Colonic mucosa (tissue), 4 donors: Measurements from ENCODE around the gene HHATL. TPM values are rescaled to one million over a fixed set of nuclear protein-coding genes. Genes with fewer than 3 reads are reported as not detected.

Source experiments
- DNase-seq: peaks from one replicate; pipeline ENCODE4 v3.0.0-alpha.2; 2020
- H3K27ac ChIP-seq: fragments of 200-600 bp; one replicate; pipeline ENCODE4 v1.8.0; 2021
- H3K27me3 ChIP-seq: fragments of 200-600 bp; one replicate; pipeline ENCODE4 v1.8.0; 2021
- H3K36me3 ChIP-seq: fragments of 200-600 bp; one replicate; pipeline ENCODE4 v1.8.0; 2021
- H3K4me1 ChIP-seq: fragments of 200-600 bp; one replicate; pipeline ENCODE4 v1.8.0; 2021; ENCODE audit warnings: mild to moderate bottlenecking
- H3K4me3 ChIP-seq: fragments of 200-600 bp; one replicate; pipeline ENCODE4 v1.8.0; 2021
- H3K9ac ChIP-seq, 2 donors: one replicate each; pipeline ENCODE4 v1.7.0; 2013; ENCODE audit warnings: control low read depth in 2 of 2, low read depth in 2 of 2, low read length in 2 of 2
- H3K9me3 ChIP-seq: fragments of 200-600 bp; one replicate; pipeline ENCODE4 v1.8.0; 2021
- CTCF ChIP-seq: fragments of 200-600 bp; IDR thresholded peaks from one replicate; pipeline ENCODE4 v1.8.0; 2022; ENCODE audit warnings: antibody characterized with exemption, mild to moderate bottlenecking
- intact Hi-C: fragments of 100-400 bp; cut with DNase I; formaldehyde crosslinking; loops from one replicate; pipeline ENCODE4 v1.14.1; 2022
- total RNA-seq, 2 donors: library from RNA; stranded (reverse); fragmentation: NEBNext Ultra II Directional in 1 of 2; extraction: Animal tissue kit (Norgen Biotek cat#: 25700) in 1 of 2; gene quantifications; one replicate each; pipeline ENCODE4 v1.2.1, GENCODE V29; 2021
- donor health status: healthy.
- donor health status: DM: no; HTN: no; CAD: no.
- donor health status: DM: no; HTN: no; CAD: no.

HHATL gene
- total RNA-seq, 2 donors from 2014 or later, result 0.50 to 1.2 TPM

DNA sequence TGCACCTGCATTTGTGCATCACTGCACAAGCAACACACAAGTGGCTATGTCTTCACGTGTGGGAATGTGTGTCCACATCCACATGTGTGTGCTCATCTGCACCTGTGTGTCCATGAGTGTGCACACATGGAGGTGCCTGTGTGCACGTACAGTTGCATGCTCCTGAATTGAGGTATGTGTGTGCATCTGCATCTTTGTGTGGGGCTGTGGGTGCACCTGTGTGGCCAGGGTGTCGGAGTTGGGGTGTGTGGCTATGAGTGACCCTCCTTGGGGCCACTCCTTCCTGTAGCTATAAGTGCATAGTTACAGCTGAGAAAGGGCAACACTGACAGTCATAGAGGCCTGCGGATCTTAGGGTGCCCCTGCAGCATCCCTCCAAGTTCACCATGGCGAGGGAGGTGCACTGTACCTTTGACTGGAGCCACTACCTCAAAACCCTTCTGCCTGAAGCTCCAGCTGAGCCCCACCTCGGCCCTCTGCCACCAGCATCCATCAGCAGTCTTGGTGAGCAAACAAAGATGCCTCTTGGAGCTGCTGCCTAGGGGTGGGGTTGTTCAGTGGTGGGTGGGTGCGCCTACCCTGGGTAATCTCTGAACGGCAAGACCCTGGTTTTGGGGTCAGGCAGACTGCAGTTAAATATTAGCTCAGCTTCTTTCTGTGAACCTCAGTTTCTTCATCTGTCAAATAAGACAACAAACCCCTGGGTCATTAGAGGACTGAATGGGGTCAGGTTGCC is 5.2 kb upstream of the HHATL start:
- H3K4me3 ChIP-seq, result no peak overlapping the region
- H3K27me3 ChIP-seq, result no peaks in the 10 kb centered on the region
- intact Hi-C loops, result no loop called here
- no peak overlapping the region for H3K9ac ChIP-seq
- DNase-seq, result no peak
- no peaks in the 10 kb centered on the region for H3K9me3 ChIP-seq
- no peak for TF ChIP-seq CTCF
- H3K4me1 ChIP-seq, result no peaks in the 10 kb centered on the region
- no peaks in the 10 kb centered on the region for H3K36me3 ChIP-seq
- no peak overlapping the region for H3K27ac ChIP-seq

DNA sequence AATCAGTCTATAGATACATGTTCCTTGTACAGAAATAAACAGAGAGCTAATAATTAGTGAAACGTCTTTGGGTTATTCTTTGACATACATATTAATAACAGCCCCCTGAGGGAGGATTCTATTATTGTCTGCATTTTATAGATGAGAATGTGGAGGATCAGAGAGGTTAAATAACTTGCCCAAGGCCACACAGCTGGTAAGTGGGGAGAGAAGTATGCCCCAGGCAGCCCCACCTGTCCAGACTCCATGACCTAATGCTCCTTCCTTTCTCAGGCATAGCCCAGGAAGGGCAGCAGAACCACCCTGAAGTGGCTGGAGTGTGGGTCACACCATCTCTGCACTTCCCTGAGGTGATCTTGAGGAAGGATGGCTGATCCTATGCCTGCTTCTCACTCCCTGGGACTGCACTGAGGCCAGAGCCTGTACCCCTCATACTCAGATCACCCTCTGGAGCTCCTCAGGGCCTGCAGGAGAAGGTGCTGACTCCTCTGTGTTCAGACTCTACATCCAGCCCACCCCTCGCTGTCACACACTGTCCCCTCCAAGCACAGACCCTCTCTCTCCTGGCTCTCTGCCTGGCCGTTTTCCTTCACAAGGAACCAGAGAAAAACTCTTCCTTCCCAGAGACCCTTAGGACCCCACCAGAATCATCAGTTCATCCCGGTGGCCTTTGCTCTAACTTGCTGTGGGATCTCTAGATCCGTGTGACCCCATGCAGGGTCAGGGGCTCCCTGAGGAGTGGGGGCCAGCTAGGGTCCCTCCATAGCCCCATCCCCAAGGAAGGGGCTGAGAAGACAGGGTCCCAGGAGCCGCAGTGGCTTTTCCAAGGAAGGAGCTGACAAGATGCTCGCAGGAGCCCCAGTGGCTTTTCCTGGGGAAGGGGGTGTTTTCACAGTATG is 4.4 kb upstream of the HHATL start:
- TF ChIP-seq CTCF, result no peak
- no peaks in the 10 kb centered on the region for H3K9me3 ChIP-seq
- H3K36me3 ChIP-seq, result no peaks in the 10 kb centered on the region
- H3K27ac ChIP-seq, result no peak overlapping the region
- DNase-seq, result no peak
- intact Hi-C loops, result no loop called here
- no peak overlapping the region for H3K9ac ChIP-seq
- no peaks in the 10 kb centered on the region for H3K27me3 ChIP-seq
- no peaks in the 10 kb centered on the region for H3K4me1 ChIP-seq
- no peak overlapping the region for H3K4me3 ChIP-seq

DNA sequence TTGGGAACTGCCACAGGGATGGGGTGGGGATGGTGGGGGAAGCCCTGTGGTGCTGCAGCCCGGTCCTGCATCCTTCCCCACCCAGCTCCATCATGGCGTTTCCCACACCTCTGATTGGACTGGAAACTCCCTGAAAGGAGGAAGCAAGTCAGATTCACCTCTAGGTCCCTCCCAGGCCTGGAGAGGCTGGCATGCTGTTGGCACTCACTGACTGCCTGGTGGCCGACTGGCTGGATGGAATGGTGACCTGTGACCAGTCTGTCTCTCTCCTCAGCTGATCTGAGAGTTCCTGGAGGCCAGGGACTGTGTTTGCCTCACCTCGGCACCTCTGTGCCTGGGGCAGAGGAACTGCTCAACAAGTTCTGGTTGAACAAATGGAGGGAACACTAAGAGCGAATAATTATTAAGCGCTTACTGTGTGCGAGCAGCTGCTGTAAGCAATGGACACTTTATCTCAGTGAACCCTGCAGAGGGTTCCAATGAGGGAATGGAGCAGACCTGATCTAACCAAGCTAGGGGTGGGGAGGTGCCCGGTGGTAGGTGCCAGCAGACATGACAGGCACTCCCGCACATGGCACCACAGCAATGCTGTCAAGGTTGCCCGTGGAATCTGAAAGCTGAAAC is 3.5 kb upstream of the HHATL start:
- Histone ChIP-seq H3K4me3 (no peak overlapping the region), H3K36me3 (no peaks in the 10 kb centered on the region), H3K4me1 (no peaks in the 10 kb centered on the region), H3K9me3 (no peaks in the 10 kb centered on the region), H3K27me3 (no peaks in the 10 kb centered on the region), H3K27ac (no peak overlapping the region), H3K9ac (no peak overlapping the region)
- no peak for TF ChIP-seq CTCF
- intact Hi-C loops, result no loop called here
- DNase-seq, result no peak

DNA sequence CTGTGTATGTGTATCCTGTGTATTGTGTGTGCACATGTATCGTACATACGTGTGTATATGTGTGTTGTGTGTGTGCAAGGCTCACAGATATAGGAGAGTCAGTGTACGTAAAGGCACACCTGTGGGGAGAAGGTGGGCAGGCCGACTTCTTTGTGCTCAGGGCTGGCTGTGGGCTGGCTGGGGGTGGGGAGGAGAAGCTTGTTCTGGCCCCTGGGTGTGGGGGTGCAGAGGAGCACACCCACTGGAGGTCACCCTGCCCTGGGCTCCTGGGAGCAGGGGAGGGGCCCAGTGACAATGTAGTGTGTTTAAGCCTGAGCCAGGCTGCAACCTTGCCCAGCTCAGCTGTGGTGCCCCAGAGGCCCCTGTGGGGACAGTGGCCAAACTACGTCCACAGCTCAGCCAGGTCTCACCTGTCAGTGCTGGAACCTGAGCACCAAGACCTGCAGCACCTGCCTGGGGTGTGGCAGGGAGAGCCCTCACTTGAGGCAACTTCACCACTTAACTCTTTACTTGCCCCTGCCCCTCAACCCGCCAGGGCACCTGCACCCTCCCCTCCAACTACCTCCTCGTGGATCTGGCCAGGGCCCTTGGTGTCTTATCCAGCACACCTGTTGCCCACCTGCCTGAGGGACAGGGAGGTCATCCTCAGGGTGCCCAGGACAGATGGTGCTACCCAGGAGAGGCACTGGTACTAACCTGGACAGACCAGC is 2.6 kb upstream of the HHATL start:
- intact Hi-C loops, result no loop called here
- Histone ChIP-seq H3K27me3 (no peaks in the 10 kb centered on the region), H3K4me1 (no peaks in the 10 kb centered on the region), H3K4me3 (no peak overlapping the region), H3K36me3 (no peaks in the 10 kb centered on the region), H3K27ac (no peak overlapping the region), H3K9ac (no peak overlapping the region), H3K9me3 (no peaks in the 10 kb centered on the region)
- no peak for DNase-seq
- no peak for TF ChIP-seq CTCF

- no peak for DNase-seq
- H3K9me3 ChIP-seq, result no peaks in the 10 kb centered on the region
- TF ChIP-seq CTCF, result no peak
- H3K36me3 ChIP-seq, result no peaks in the 10 kb centered on the region
- H3K27me3 ChIP-seq, result no peaks in the 10 kb centered on the region
- no peak overlapping the region for H3K9ac ChIP-seq
- intact Hi-C loops, result no loop called here
- H3K4me1 ChIP-seq, result no peaks in the 10 kb centered on the region
- no peak overlapping the region for H3K4me3 ChIP-seq
- H3K27ac ChIP-seq, result no peak overlapping the region
Observed at GRCh38 chr3:42704136-42704841, 1.7 kb upstream of the HHATL start.
